Uterus (tissue), 2 donors: ENCODE measurements around the gene NAA10.

Experiments
- CTCF ChIP-seq, 4 experiments: fragments of 200-600 bp in 2 of 4; fragments of 450-650 bp in 2 of 4; sonication (generic) in 2 of 4; IDR thresholded peaks; one replicate each; pipeline ENCODE4 v1.5.1; 2016 to 2019; ENCODE audit warnings: antibody characterized with exemption in 4 of 4, mild to moderate bottlenecking in 2 of 4, moderate library complexity in 1 of 4
- POLR2A ChIP-seq, 2 donors: fragments of 450-650 bp; IDR thresholded peaks; one replicate each; pipeline ENCODE4 v1.6.1; 2016; ENCODE audit warnings: antibody characterized with exemption in 2 of 2, mild to moderate bottlenecking in 1 of 2, moderate library complexity in 1 of 2

GRCh38 chrX:153903991-153904957 lies 30.6 kb downstream of the NAA10 start, which contains the start of gene AVPR2:
- TF ChIP-seq CTCF (IDR thresholded peaks at IDR 0.05), result no peak
- TF ChIP-seq POLR2A (IDR thresholded peaks at IDR 0.05), result no peak
